ENCODE measurements around the gene TBX10. TPM values are rescaled to one million over a fixed set of nuclear protein-coding genes. Genes with fewer than 3 reads are reported as not detected.

Gene TBX10
- total and polyA plus RNA-seq, 2 experiments from 2014 or later, result not detected

GRCh38 chr11:67616431-67617242 is 22.9 kb downstream of the TBX10 start:
- H3K9ac ChIP-seq, result no peak overlapping the region
- 16 to 17% methylated on average over 7 to 11 of the region's 11 CpGs for WGBS, 2 experiments (ENCODE audit: low coverage in 1 of 2, low lambda C conversion rate in 2 of 2, missing lambda C conversion rate in 2 of 2)
- peaks cover 22% of the 10 kb centered on the region for H3K27me3 ChIP-seq (replicated peaks; ENCODE audit: insufficient read depth)
- no peaks in the 10 kb centered on the region for H3K9me2 ChIP-seq (ENCODE audit: insufficient read depth)
- no peak overlapping the region for H2AFZ ChIP-seq
- H3K36me3 ChIP-seq (ENCODE audit: low read depth), result no peaks in the 10 kb centered on the region
- in situ Hi-C loops (cut with MboI), result no loop called here
- no peaks in the 10 kb centered on the region for H3K79me2 ChIP-seq (ENCODE audit: insufficient read depth)
- H3K9me3 ChIP-seq (ENCODE audit: low read depth), result no peaks in the 10 kb centered on the region
- H3K4me3 ChIP-seq, result no peak overlapping the region
- no peak overlapping the region for H3K4me2 ChIP-seq (ENCODE audit: unreplicated experiment)
- TF ChIP-seq EZH2phosphoT487 (IDR thresholded peaks at IDR 0.05; ENCODE audit: insufficient read depth, low read depth) (no peak), EZH2 (IDR thresholded peaks at IDR 0.05; ENCODE audit: insufficient read depth, poor library complexity, severe bottlenecking) (no peak)
- no peak for DNase-seq
- H3K4me1 ChIP-seq (ENCODE audit: insufficient read depth), result no peaks in the 10 kb centered on the region
- H4K20me1 ChIP-seq (ENCODE audit: insufficient read depth), result no peaks in the 10 kb centered on the region
- H3K27ac ChIP-seq, result no peak overlapping the region
- no peaks in the 10 kb centered on the region for H3F3A ChIP-seq (ENCODE audit: insufficient read depth)

- Histone ChIP-seq H3K9me3 (ENCODE audit: low read depth) (no peaks in the 10 kb centered on the region), H3K4me1 (ENCODE audit: insufficient read depth) (no peaks in the 10 kb centered on the region), H3K36me3 (ENCODE audit: low read depth) (no peaks in the 10 kb centered on the region), H4K20me1 (ENCODE audit: insufficient read depth) (no peaks in the 10 kb centered on the region), H2AFZ (no peak overlapping the region), H3K4me3 (no peak overlapping the region), H3K9me2 (ENCODE audit: insufficient read depth) (no peaks in the 10 kb centered on the region), H3K27me3 (replicated peaks; ENCODE audit: insufficient read depth) (peaks cover 22% of the 10 kb centered on the region), H3F3A (ENCODE audit: insufficient read depth) (no peaks in the 10 kb centered on the region), H3K9ac (no peak overlapping the region), H3K79me2 (ENCODE audit: insufficient read depth) (no peaks in the 10 kb centered on the region), H3K27ac (no peak overlapping the region), H3K4me2 (ENCODE audit: unreplicated experiment) (no peak overlapping the region)
- WGBS, 2 experiments (ENCODE audit: low coverage in 1 of 2, low lambda C conversion rate in 2 of 2, missing lambda C conversion rate in 2 of 2), result 6 to 7% methylated on average over 29 to 34 of the region's 34 CpGs
- in situ Hi-C loops (cut with MboI), result no loop called here
- no peak for DNase-seq
- TF ChIP-seq EZH2 (IDR thresholded peaks at IDR 0.05; ENCODE audit: insufficient read depth, poor library complexity, severe bottlenecking) (no peak), EZH2phosphoT487 (IDR thresholded peaks at IDR 0.05; ENCODE audit: insufficient read depth, low read depth) (no peak)
Measured at GRCh38 chr11:67615728-67616430, 23.7 kb downstream of the TBX10 start.

- no peaks in the 10 kb centered on the region for H3K36me3 ChIP-seq (ENCODE audit: low read depth)
- H3K27ac ChIP-seq, result no peak overlapping the region
- H2AFZ ChIP-seq, result no peak overlapping the region
- H3K9me2 ChIP-seq (ENCODE audit: insufficient read depth), result no peaks in the 10 kb centered on the region
- no peaks in the 10 kb centered on the region for H3K79me2 ChIP-seq (ENCODE audit: insufficient read depth)
- H3K4me2 ChIP-seq (ENCODE audit: unreplicated experiment), result no peak overlapping the region
- no peak overlapping the region for H3K4me3 ChIP-seq
- H3K9ac ChIP-seq, result no peak overlapping the region
- peak; percentile 52 for DNase-seq
- H4K20me1 ChIP-seq (ENCODE audit: insufficient read depth), result no peaks in the 10 kb centered on the region
- H3K4me1 ChIP-seq (ENCODE audit: insufficient read depth), result no peaks in the 10 kb centered on the region
- no peaks in the 10 kb centered on the region for H3F3A ChIP-seq (ENCODE audit: insufficient read depth)
- 69 to 71% methylated on average over 11 to 18 of the region's 18 CpGs for WGBS, 2 experiments (ENCODE audit: low coverage in 1 of 2, low lambda C conversion rate in 2 of 2, missing lambda C conversion rate in 2 of 2)
- H3K27me3 ChIP-seq (replicated peaks; ENCODE audit: insufficient read depth), result peaks cover 22% of the 10 kb centered on the region
- H3K9me3 ChIP-seq (ENCODE audit: low read depth), result no peaks in the 10 kb centered on the region
- TF ChIP-seq EZH2phosphoT487 (IDR thresholded peaks at IDR 0.05; ENCODE audit: insufficient read depth, low read depth) (no peak), EZH2 (IDR thresholded peaks at IDR 0.05; ENCODE audit: insufficient read depth, poor library complexity, severe bottlenecking) (no peak)
- in situ Hi-C loops (cut with MboI), result no loop called here
Measured at GRCh38 chr11:67614730-67615714, 24.5 kb downstream of the TBX10 start.
